HG02623 (cell line): ENCODE data around the gene GAS2L2.

Source experiments
- ATAC-seq: cut with Tn5 transposase; IDR thresholded peaks from one replicate; pipeline ENCODE4 v1.9.1; 2021; ENCODE audit warnings: moderate library complexity; ENCODE audit not compliant: unreplicated experiment

The GAS2L2 gene

GRCh38 chr17:35701491-35701890 is 51.5 kb downstream of the GAS2L2 start:
- ATAC-seq = no peak

- no peak for ATAC-seq
Measured at GRCh38 chr17:35700150-35700549, 52.9 kb downstream of the GAS2L2 start.

GRCh38 chr17:35698800-35699199 is 54.2 kb downstream of the GAS2L2 start:
- no peak for ATAC-seq

GRCh38 chr17:35695613-35696012 is 57.4 kb downstream of the GAS2L2 start:
- no peak for ATAC-seq

- ATAC-seq = no peak
Measured at GRCh38 chr17:35694906-35695305, 58.1 kb downstream of the GAS2L2 start.
